Fibroblast of lung (primary cell): ENCODE results near the gene ADAMTSL1. TPM values are rescaled to one million over a fixed set of nuclear protein-coding genes. Genes with fewer than 3 reads are reported as not detected.

Experiments used
- DNase-seq, 2 donors: peaks; one replicate each; pipeline versions ENCODE4 v3.0.0 to v3.0.0-alpha.2; 2010; ENCODE audit warnings: low read depth in 2 of 2
- H2AFZ ChIP-seq: 2 replicates; pipeline ENCODE4 v1.5.1; 2012; ENCODE audit warnings: low read length, control low read depth, inconsistent platforms
- H3K27ac ChIP-seq: 2 replicates; pipeline ENCODE4 v1.5.1; 2011; ENCODE audit warnings: low read length, control low read depth; ENCODE audit not compliant: insufficient read depth
- H3K27me3 ChIP-seq: 2 replicates; pipeline ENCODE4 v1.5.1; 2011; ENCODE audit warnings: mild to moderate bottlenecking, low read length; ENCODE audit not compliant: control insufficient read depth, insufficient read depth
- H3K36me3 ChIP-seq: 2 replicates; pipeline ENCODE4 v1.5.1; 2011; ENCODE audit warnings: low read length; ENCODE audit not compliant: control insufficient read depth, insufficient read depth
- H3K4me1 ChIP-seq: 2 replicates; pipeline ENCODE4 v1.5.1; 2011; ENCODE audit warnings: low read length; ENCODE audit not compliant: control insufficient read depth, insufficient read depth; ENCODE audit errors: extremely low read depth
- H3K4me2 ChIP-seq: 2 replicates; pipeline ENCODE4 v1.5.1; 2011; ENCODE audit warnings: low read length, control low read depth; ENCODE audit not compliant: insufficient read depth; ENCODE audit errors: extremely low read depth
- H3K4me3 ChIP-seq, 4 experiments: fragments of 200-600 bp in 1 of 4; sonication (generic) in 1 of 4; replicated peaks in 1 of 4; 2 replicates each; pipeline ENCODE4 v1.5.1; 2011 to 2016; ENCODE audit warnings: low read length in 4 of 4, low read depth in 3 of 4, mild to moderate bottlenecking in 3 of 4, control low read depth in 2 of 4, inconsistent platforms in 1 of 4, mixed read lengths in 1 of 4; ENCODE audit not compliant: insufficient read depth in 1 of 4; ENCODE audit errors: control extremely low read depth in 1 of 4
- H3K79me2 ChIP-seq: 2 replicates; pipeline ENCODE4 v1.5.1; 2012; ENCODE audit warnings: mild to moderate bottlenecking, low read length, inconsistent platforms; ENCODE audit not compliant: control insufficient read depth, insufficient read depth
- H3K9ac ChIP-seq: 2 replicates; pipeline ENCODE4 v1.5.1; 2011; ENCODE audit warnings: mild to moderate bottlenecking, low read length, control low read depth; ENCODE audit not compliant: insufficient read depth
- H3K9me3 ChIP-seq: 2 replicates; pipeline ENCODE4 v1.5.1; 2012; ENCODE audit warnings: low read depth, low read length; ENCODE audit not compliant: control insufficient read depth, insufficient read depth
- H4K20me1 ChIP-seq: 2 replicates; pipeline ENCODE4 v1.5.1; 2011; ENCODE audit warnings: low read length; ENCODE audit not compliant: control insufficient read depth, insufficient read depth; ENCODE audit errors: extremely low read depth
- CTCF ChIP-seq, 2 donors: IDR thresholded peaks in 1 of 2; conservative IDR thresholded peaks in 1 of 2; 1 replicate in 1 of 2; 2 replicates in 1 of 2; pipeline ENCODE4 v1.5.1; 2011 to 2012; ENCODE audit warnings: low read length in 2 of 2, control low read depth in 1 of 2, inconsistent platforms in 1 of 2, low read depth in 1 of 2, mild to moderate bottlenecking in 1 of 2
- EZH2 ChIP-seq: IDR thresholded peaks from 2 replicates; pipeline ENCODE4 v1.5.1; 2012; ENCODE audit warnings: low read length, control low read depth, mild to moderate bottlenecking; ENCODE audit errors: missing control alignments
- polyA plus RNA-seq, 2 donors: library from polyadenylated mRNA; depleted of rRNA in 1 of 2; stranded (reverse) in 1 of 2; unstranded in 1 of 2; fragments of >200 nt; gene quantifications; 2 replicates each; pipeline ENCODE4 v1.2.1, GENCODE V29; 2011 to 2012; ENCODE audit warnings: missing spikeins in 1 of 2
- total RNA-seq: library from RNA; depleted of rRNA; stranded (reverse); fragments of >200 nt; gene quantifications from 2 replicates; pipeline ENCODE4 v1.2.1, GENCODE V29; 2014

The ADAMTSL1 gene
- total and polyA plus RNA-seq, 2 donors (not counting 1 experiment from before 2014, with no cell fraction given): 19.3 to 27.9 TPM

- no peaks in the 10 kb centered on the region for H3K79me2 ChIP-seq
- H3K4me2 ChIP-seq: peak overlapping the region; percentile 15
- H3K9me3 ChIP-seq: no peaks in the 10 kb centered on the region
- TF ChIP-seq CTCF (conservative IDR thresholded peaks at IDR 0.05 in 1 of 2, IDR thresholded peaks at IDR 0.05 in 1 of 2; ENCODE audit: low read depth in 1 of 2, low read length in 2 of 2): no peak
- TF ChIP-seq EZH2: no peak
- no peaks in the 10 kb centered on the region for H3K27me3 ChIP-seq
- no peak overlapping the region for H3K9ac ChIP-seq
- no peak overlapping the region for H2AFZ ChIP-seq
- no peaks in the 10 kb centered on the region for H4K20me1 ChIP-seq
- no peak overlapping the region for H3K27ac ChIP-seq
- no peak overlapping the region for H3K4me3 ChIP-seq
- no peaks in the 10 kb centered on the region for H3K36me3 ChIP-seq
- peak; percentile 36 to 48 for DNase-seq
- H3K4me1 ChIP-seq: no peaks in the 10 kb centered on the region
Measured at GRCh38 chr9:18606281-18606680, 132.3 kb downstream of the ADAMTSL1 start.

- DNase-seq: peak; percentile 27 to 73
- Histone ChIP-seq H3K79me2 (no peaks in the 10 kb centered on the region), H3K36me3 (no peaks in the 10 kb centered on the region), H4K20me1 (no peaks in the 10 kb centered on the region), H3K4me1 (no peaks in the 10 kb centered on the region), H3K27ac (no peak overlapping the region), H3K9me3 (no peaks in the 10 kb centered on the region), H3K4me3 (no peak overlapping the region), H3K27me3 (no peaks in the 10 kb centered on the region), H2AFZ (no peak overlapping the region), H3K4me2 (no peak overlapping the region), H3K9ac (no peak overlapping the region)
- TF ChIP-seq EZH2: no peak
Measured at GRCh38 chr9:18606846-18607245, 132.9 kb downstream of the ADAMTSL1 start.

- Histone ChIP-seq H3K27ac (no peak overlapping the region), H3K4me2 (no peak overlapping the region), H3K36me3 (no peaks in the 10 kb centered on the region), H4K20me1 (no peaks in the 10 kb centered on the region), H3K4me1 (no peaks in the 10 kb centered on the region), H3K4me3 (no peak overlapping the region), H3K79me2 (no peaks in the 10 kb centered on the region), H3K9ac (no peak overlapping the region), H3K27me3 (no peaks in the 10 kb centered on the region), H2AFZ (no peak overlapping the region), H3K9me3 (no peaks in the 10 kb centered on the region)
- no peak for TF ChIP-seq EZH2
- no peak for TF ChIP-seq CTCF (conservative IDR thresholded peaks at IDR 0.05 in 1 of 2, IDR thresholded peaks at IDR 0.05 in 1 of 2; ENCODE audit: low read depth in 1 of 2, low read length in 2 of 2)
- DNase-seq: peak in 1 of 2 donors; percentile 62
Measured at GRCh38 chr9:18608371-18608770, 134.4 kb downstream of the ADAMTSL1 start.
